GM23248 (cell line): ENCODE results near the gene C2orf74. TPM values are rescaled to one million over a fixed set of nuclear protein-coding genes. Genes with fewer than 3 reads are reported as not detected.

Experiments used
- DNase-seq: peaks from one replicate; pipeline ENCODE4 v3.0.0-alpha.2; 2015
- H2AFZ ChIP-seq: fragments of 200-600 bp; sonication (generic); 2 replicates; pipeline ENCODE4 v1.6.1; 2016; ENCODE audit warnings: antibody characterized with exemption
- H3F3A ChIP-seq: fragments of 200-600 bp; sonication (generic); 2 replicates; pipeline ENCODE4 v1.6.1; 2016; ENCODE audit warnings: mild to moderate bottlenecking, antibody characterized with exemption, mixed run types; ENCODE audit not compliant: insufficient read depth
- H3K27ac ChIP-seq: fragments of 200-600 bp; sonication (generic); 2 replicates; pipeline ENCODE4 v1.5.1; 2016; ENCODE audit warnings: mild to moderate bottlenecking
- H3K27me3 ChIP-seq: fragments of 200-600 bp; sonication (generic); replicated peaks from 2 replicates; pipeline ENCODE4 v1.6.1; 2016; ENCODE audit warnings: mild to moderate bottlenecking; ENCODE audit not compliant: insufficient read depth
- H3K36me3 ChIP-seq: fragments of 200-600 bp; sonication (generic); 2 replicates; pipeline ENCODE4 v1.6.1; 2016; ENCODE audit warnings: low read depth, mild to moderate bottlenecking
- H3K4me1 ChIP-seq: fragments of 200-600 bp; sonication (generic); 2 replicates; pipeline ENCODE4 v1.6.1; 2016; ENCODE audit warnings: mild to moderate bottlenecking; ENCODE audit not compliant: insufficient read depth
- H3K4me2 ChIP-seq: fragments of 200-600 bp; sonication (generic); one replicate; pipeline ENCODE4 v1.6.1; 2016; ENCODE audit warnings: mild to moderate bottlenecking; ENCODE audit not compliant: unreplicated experiment
- H3K4me3 ChIP-seq: fragments of 200-600 bp; sonication (generic); 2 replicates; pipeline ENCODE4 v1.5.1; 2016; ENCODE audit warnings: mild to moderate bottlenecking
- H3K79me2 ChIP-seq: fragments of 200-600 bp; sonication (generic); 2 replicates; pipeline ENCODE4 v1.6.1; 2016; ENCODE audit warnings: mild to moderate bottlenecking; ENCODE audit not compliant: insufficient read depth
- H3K9ac ChIP-seq: fragments of 200-600 bp; sonication (generic); 2 replicates; pipeline ENCODE4 v1.6.1; 2016; ENCODE audit warnings: mild to moderate bottlenecking
- H3K9me2 ChIP-seq: fragments of 200-600 bp; sonication (generic); 2 replicates; pipeline ENCODE4 v1.6.1; 2016; ENCODE audit warnings: mixed run types, mild to moderate bottlenecking, moderate library complexity; ENCODE audit not compliant: insufficient read depth
- H3K9me3 ChIP-seq: fragments of 200-600 bp; sonication (generic); one replicate; pipeline ENCODE4 v1.6.1; 2017; ENCODE audit warnings: low read depth
- H4K20me1 ChIP-seq: fragments of 200-600 bp; sonication (generic); 2 replicates; pipeline ENCODE4 v1.6.0; 2016; ENCODE audit not compliant: insufficient read depth
- EZH2 ChIP-seq: fragments of 200-600 bp; sonication (generic); IDR thresholded peaks from 2 replicates; pipeline ENCODE4 v1.6.1; 2018; ENCODE audit warnings: antibody characterized with exemption, mild to moderate bottlenecking; ENCODE audit not compliant: insufficient read depth, poor library complexity, severe bottlenecking
- EZH2phosphoT487 ChIP-seq: fragments of 200-600 bp; sonication (generic); IDR thresholded peaks from 2 replicates; pipeline ENCODE4 v1.6.1; 2018; ENCODE audit warnings: antibody characterized with exemption, moderate library complexity, mild to moderate bottlenecking, low read depth; ENCODE audit not compliant: insufficient read depth
- WGBS, 2 experiments: methylation state at CpG; one replicate each; pipeline ENCODE4 v1.1.6; 2015 to 2017; ENCODE audit warnings: low lambda C conversion rate in 2 of 2, low coverage in 1 of 2; ENCODE audit errors: missing lambda C conversion rate in 2 of 2; 5-methylcytosine and 5-hydroxymethylcytosine counted together
- in situ Hi-C: fragments of 300-500 bp; cut with MboI; formaldehyde crosslinking; loops from 2 replicates; pipeline ENCODE4 v1.15.0; 2020
- polyA plus RNA-seq: library from polyadenylated mRNA; unstranded; fragments of >200 nt; fragmentation: Nextera tagmentation; extraction: Ambion mirVana; gene quantifications from 2 replicates; pipeline ENCODE4 v1.2.1, GENCODE V29; 2016
- total RNA-seq: library from RNA; depleted of rRNA; stranded (reverse); fragments of >200 nt; shearing (Covaris generic); gene quantifications from 2 replicates; pipeline ENCODE4 v1.2.3, GENCODE V29; 2014

Gene C2orf74
- total and polyA plus RNA-seq, 2 experiments from 2014 or later, result 7.7 to 14.2 TPM

DNA sequence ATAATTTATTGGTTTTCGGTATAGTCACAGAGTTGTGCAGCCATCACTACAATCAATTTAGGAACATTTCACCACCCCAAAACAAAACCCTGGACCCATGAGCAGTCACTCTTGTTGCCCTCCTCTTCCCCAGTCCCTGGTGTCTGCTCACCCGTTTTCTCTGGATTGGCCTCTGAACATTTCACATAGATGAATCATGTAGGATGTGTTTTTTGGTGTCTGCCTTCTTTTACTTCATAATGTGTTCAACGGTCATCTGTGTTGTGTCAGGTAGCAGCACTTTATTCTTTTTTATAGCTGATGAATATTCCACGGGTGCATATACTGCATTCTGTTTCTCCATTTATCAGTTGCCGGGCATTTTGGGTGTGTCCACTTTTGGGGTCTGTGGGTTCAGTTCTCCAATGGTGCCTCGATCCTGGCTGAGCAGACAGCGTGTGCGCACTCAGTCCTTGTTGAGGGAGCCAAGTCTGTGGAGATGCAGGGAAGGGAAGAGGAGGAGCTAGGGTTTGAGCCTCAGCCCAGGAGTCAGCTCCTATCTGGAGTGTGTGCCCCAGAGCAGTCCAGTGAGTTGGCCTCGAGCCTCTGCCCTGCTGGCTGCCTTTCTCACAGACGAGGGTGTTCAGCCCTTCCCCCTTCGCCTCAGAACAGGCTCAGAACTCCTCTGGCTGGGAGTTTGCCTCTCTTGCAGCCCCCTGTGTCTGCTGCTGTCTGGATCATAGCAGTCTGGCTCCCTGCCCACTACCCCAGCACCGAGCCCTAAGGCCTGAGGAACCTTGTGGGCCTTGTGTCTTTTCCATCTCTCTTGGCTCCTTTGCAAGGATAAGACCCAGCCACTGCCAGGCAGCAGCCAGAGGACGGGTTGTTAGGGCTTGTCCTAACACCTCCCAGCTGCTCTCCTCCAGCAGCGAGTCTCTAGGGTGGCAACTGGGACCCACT lies 18.0 kb downstream of the C2orf74 start:
- H3K9me3 ChIP-seq, result no peaks in the 10 kb centered on the region
- peaks cover 43% of the 10 kb centered on the region for H3K4me1 ChIP-seq
- peak overlapping the region; percentile 91 for H3K27ac ChIP-seq
- no peak for TF ChIP-seq EZH2phosphoT487
- TF ChIP-seq EZH2, result no peak
- no peaks in the 10 kb centered on the region for H4K20me1 ChIP-seq
- H3K4me3 ChIP-seq, result peak overlapping the region; percentile 86
- WGBS, 2 experiments, result 15 to 17% methylated on average over 14 of the region's 14 CpGs
- peak overlapping the region; percentile 52 for H2AFZ ChIP-seq
- H3K9me2 ChIP-seq, result no peaks in the 10 kb centered on the region
- in situ Hi-C loops, result no loop called here
- peaks cover 20% of the 10 kb centered on the region for H3K36me3 ChIP-seq
- peaks cover 62% of the 10 kb centered on the region for H3K79me2 ChIP-seq
- H3K27me3 ChIP-seq, result no peaks in the 10 kb centered on the region
- DNase-seq, result peak; percentile 89
- peaks cover 46% of the 10 kb centered on the region for H3F3A ChIP-seq
- H3K9ac ChIP-seq, result peak overlapping the region; percentile 97
- H3K4me2 ChIP-seq, result peak overlapping the region; percentile 79

DNA sequence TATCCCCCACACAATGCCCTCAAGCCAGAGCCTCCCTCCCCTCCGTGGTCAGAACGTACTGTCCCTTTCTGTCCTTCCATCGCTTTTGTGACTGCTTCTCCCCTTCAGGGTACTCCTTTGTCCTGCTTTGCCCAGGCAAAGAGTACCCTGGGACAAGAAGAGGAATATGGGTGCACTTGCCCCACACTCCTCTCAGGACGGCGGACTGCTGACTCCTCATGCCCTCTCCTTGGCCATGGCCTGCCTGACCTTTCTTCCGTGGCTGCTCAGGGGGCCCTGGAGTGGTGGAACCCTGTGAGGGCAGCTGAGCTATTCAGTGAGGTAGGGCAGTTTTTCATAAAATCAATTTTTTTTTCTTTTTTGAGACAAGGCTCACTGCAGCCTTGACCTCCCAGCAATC lies 18.7 kb downstream of the C2orf74 start:
- Histone ChIP-seq H3K9me2 (no peaks in the 10 kb centered on the region), H3K79me2 (peaks cover 69% of the 10 kb centered on the region), H4K20me1 (no peaks in the 10 kb centered on the region), H3K27ac (peak overlapping the region; percentile 91), H3K36me3 (peaks cover 27% of the 10 kb centered on the region), H3K9ac (peak overlapping the region; percentile 97), H3F3A (peaks cover 53% of the 10 kb centered on the region), H3K9me3 (no peaks in the 10 kb centered on the region), H3K4me3 (peak overlapping the region; percentile 86), H2AFZ (peak overlapping the region; percentile 52; the same call in 1 of the 2 replicates), H3K27me3 (no peaks in the 10 kb centered on the region), H3K4me2 (peak overlapping the region; percentile 79), H3K4me1 (peaks cover 43% of the 10 kb centered on the region)
- in situ Hi-C loops, result no loop called here
- no peak for TF ChIP-seq EZH2phosphoT487
- TF ChIP-seq EZH2, result no peak
- WGBS, 2 experiments, result 67 to 72% methylated on average over 6 of the region's 6 CpGs
- DNase-seq, result no peak

DNA sequence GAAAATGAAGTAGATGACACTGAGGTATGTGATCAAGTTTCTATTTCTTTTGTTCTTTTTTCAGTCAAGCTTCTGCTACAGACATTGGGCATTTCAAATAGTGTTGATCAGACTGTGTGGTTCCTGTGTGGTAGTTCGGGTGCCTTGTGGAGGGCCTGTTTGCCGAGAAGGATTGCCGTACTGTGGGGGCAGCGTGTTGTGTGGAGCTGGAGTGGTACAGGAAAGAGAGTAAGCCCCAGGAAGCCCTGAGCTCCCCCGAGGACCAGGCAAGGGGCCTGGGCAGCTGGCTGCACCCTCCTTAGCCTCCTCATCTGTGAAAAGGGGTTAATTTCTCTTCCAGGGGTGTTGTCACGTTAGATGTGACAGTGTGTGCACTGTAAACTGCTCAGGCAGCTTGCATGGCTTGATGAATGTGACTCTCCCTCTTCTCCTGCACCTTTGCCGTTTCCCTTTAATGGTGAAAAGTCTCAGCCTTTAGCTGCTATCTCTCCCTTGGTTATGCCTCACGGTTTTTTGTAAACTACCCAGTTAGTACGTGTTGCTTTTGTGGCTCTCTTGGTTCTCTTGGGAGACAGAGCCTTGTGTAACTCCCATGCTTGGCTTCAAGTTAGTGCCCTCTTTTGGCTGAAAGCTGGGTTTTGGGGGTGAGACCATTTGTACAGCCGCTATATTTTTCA lies 19.5 kb downstream of the C2orf74 start:
- peak overlapping the region; percentile 19; the same call in 1 of the 2 replicates for H3K4me3 ChIP-seq
- peaks cover 69% of the 10 kb centered on the region for H3K79me2 ChIP-seq
- in situ Hi-C loops, result no loop called here
- peaks cover 54% of the 10 kb centered on the region for H3F3A ChIP-seq
- H3K36me3 ChIP-seq, result peaks cover 35% of the 10 kb centered on the region
- peak; percentile 44 for DNase-seq
- peak overlapping the region; percentile 91 for H3K27ac ChIP-seq
- H4K20me1 ChIP-seq, result no peaks in the 10 kb centered on the region
- peak overlapping the region; percentile 97 for H3K9ac ChIP-seq
- H3K4me2 ChIP-seq, result peak overlapping the region; percentile 26
- peaks cover 43% of the 10 kb centered on the region for H3K4me1 ChIP-seq
- no peaks in the 10 kb centered on the region for H3K27me3 ChIP-seq
- no peaks in the 10 kb centered on the region for H3K9me2 ChIP-seq
- H3K9me3 ChIP-seq, result no peaks in the 10 kb centered on the region
- TF ChIP-seq EZH2phosphoT487 (no peak), EZH2 (no peak)
- WGBS, 2 experiments, result 55% methylated on average over 10 of the region's 10 CpGs
- no peak overlapping the region for H2AFZ ChIP-seq

DNA sequence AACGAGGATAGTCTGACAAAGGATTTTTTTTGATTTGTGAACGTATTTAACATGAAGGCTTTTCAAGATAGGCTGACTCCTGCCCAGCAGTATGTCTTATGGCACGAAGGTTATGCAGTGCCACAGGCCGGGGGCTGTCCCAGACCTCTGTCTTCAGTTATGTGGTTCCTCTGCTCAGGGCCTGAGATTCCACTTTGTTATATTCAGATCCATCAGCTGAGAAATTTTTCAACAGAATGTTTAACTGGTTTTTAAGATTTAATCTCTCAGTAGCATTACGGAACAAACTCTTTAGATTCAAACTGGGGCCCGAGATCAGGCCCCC lies 20.0 kb downstream of the C2orf74 start:
- no peaks in the 10 kb centered on the region for H3K9me3 ChIP-seq
- peaks cover 43% of the 10 kb centered on the region for H3K4me1 ChIP-seq
- 83 to 84% methylated on average over 6 of the region's 6 CpGs for WGBS, 2 experiments
- H2AFZ ChIP-seq, result no peak overlapping the region
- peak overlapping the region; percentile 97; the same call in 1 of the 2 replicates for H3K9ac ChIP-seq
- H3K27me3 ChIP-seq, result no peaks in the 10 kb centered on the region
- H3F3A ChIP-seq, result peaks cover 59% of the 10 kb centered on the region
- no peak for TF ChIP-seq EZH2phosphoT487
- no peak for TF ChIP-seq EZH2
- H3K4me3 ChIP-seq, result no peak overlapping the region; the same call in 1 of the 2 replicates
- 0 out of 2 replicates have a peak overlapping the region, but pooled peaks have one; percentile 91 for H3K27ac ChIP-seq
- H3K4me2 ChIP-seq, result peak overlapping the region; percentile 26
- no peaks in the 10 kb centered on the region for H4K20me1 ChIP-seq
- no peak for DNase-seq
- peaks cover 69% of the 10 kb centered on the region for H3K79me2 ChIP-seq
- H3K9me2 ChIP-seq, result no peaks in the 10 kb centered on the region
- peaks cover 40% of the 10 kb centered on the region for H3K36me3 ChIP-seq
- in situ Hi-C loops, result no loop called here
